Measurements from ENCODE around the gene ALOX12. TPM values are rescaled to one million over a fixed set of nuclear protein-coding genes. Genes with fewer than 3 reads are reported as not detected.
"Not testable (repeated sequence)": the region's sequence is repeated elsewhere in the genome, so short reads cannot be mapped to it uniquely, and the experiment has no call there.

The ALOX12 gene, protein sequence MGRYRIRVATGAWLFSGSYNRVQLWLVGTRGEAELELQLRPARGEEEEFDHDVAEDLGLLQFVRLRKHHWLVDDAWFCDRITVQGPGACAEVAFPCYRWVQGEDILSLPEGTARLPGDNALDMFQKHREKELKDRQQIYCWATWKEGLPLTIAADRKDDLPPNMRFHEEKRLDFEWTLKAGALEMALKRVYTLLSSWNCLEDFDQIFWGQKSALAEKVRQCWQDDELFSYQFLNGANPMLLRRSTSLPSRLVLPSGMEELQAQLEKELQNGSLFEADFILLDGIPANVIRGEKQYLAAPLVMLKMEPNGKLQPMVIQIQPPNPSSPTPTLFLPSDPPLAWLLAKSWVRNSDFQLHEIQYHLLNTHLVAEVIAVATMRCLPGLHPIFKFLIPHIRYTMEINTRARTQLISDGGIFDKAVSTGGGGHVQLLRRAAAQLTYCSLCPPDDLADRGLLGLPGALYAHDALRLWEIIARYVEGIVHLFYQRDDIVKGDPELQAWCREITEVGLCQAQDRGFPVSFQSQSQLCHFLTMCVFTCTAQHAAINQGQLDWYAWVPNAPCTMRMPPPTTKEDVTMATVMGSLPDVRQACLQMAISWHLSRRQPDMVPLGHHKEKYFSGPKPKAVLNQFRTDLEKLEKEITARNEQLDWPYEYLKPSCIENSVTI
- under 0.01 TPM in 1 of 2 replicates, not detected in the other for total RNA-seq

DNA sequence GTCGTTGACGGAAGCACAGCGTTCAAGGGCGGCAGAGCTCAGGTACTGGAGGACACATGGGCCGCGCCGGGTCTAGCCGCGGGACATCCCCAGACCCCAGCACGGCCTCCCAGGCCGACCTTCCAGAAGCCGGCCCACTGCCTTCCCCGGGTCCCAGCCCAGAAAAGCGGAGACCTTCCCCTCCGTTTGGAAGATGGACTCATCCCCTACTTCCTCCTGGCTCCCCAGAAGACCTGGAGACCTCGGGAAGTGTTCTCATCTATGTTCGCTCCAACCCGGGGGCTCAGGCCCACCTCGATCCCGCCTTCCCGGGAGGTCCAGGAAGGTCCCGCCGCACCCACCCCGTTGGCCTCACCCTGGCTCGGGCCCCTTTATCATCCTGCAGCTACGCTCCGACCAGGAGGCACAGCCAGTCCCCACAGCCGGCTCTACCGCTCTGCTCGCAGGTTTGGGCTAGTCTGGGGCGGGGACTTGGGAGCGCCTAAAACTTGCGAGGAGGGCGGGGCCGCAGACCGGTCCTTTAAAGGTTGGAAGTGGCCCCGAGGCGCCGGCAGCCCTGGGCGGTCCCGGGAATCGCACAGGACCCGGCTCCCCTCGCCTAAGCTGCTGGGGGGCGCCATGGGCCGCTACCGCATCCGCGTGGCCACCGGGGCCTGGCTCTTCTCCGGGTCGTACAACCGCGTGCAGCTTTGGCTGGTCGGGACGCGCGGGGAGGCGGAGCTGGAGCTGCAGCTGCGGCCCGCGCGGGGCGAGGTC lies at the start of gene ALOX12:
Gene ALOX12, plus strand, starts transcription at position 550 of the 756 bp plus-strand sequence. Its CDS starts 69 bp downstream, at position 619.
- peak within 1 kb of the TSS; percentile 39 for H3K4me3 ChIP-seq (ENCODE audit: low read depth, low read length)
- TF ChIP-seq, protein P1, sequence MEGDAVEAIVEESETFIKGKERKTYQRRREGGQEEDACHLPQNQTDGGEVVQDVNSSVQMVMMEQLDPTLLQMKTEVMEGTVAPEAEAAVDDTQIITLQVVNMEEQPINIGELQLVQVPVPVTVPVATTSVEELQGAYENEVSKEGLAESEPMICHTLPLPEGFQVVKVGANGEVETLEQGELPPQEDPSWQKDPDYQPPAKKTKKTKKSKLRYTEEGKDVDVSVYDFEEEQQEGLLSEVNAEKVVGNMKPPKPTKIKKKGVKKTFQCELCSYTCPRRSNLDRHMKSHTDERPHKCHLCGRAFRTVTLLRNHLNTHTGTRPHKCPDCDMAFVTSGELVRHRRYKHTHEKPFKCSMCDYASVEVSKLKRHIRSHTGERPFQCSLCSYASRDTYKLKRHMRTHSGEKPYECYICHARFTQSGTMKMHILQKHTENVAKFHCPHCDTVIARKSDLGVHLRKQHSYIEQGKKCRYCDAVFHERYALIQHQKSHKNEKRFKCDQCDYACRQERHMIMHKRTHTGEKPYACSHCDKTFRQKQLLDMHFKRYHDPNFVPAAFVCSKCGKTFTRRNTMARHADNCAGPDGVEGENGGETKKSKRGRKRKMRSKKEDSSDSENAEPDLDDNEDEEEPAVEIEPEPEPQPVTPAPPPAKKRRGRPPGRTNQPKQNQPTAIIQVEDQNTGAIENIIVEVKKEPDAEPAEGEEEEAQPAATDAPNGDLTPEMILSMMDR (IDR thresholded peaks at IDR 0.05; ENCODE audit: insufficient read depth, low read depth, low read length) = no peak

DNA sequence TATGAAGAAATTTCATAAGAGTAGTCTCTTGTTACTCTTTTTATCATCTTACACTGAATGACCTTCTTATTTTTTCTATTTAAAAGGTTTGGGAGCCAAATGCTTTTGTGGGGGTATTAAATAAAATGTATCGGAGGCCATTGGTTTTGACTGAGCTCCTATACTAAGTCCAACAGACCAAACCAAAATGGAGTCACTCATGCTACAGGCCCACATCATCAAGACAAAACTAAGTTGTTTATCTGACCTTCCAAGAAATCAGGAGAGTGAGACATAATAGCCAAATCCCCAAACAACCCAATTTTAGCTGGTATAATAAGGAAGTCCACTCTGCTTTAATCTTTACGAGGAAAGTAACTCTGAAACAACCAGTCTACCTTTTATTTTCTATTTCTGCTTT lies 48.1 kb upstream of the ALOX12 start:
- no peak overlapping the region for H3K4me3 ChIP-seq (ENCODE audit: low read depth, low read length)
- DNase-seq (ENCODE audit: low read depth) = no peak
- TF ChIP-seq, protein P1 (IDR thresholded peaks at IDR 0.05; ENCODE audit: insufficient read depth, low read depth, low read length) = no peak

More for the DNA sequence above, at the start of gene ALOX12:
- DNase-seq (ENCODE audit: low read depth) = no peak

DNA sequence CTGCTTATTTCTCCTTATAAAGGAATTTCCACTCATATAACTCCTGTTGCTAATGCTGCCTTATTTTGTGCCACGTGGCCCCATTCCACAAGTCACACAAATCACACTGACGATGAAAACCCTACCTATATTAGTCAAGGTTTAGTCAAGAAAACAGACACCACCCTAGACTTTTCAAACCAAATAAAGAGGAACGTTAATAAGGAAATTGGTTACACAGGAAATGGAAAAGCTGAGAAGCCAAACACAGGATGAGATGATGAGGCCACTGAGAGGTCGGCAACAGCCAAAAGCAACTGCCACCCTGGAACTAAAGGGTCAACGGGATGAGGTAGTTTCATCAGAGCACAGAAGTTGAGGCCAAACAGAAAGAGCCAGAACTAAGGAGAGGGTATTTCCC lies 47.3 kb upstream of the ALOX12 start:
- no peak for DNase-seq (ENCODE audit: low read depth)
- no peak overlapping the region for H3K4me3 ChIP-seq (ENCODE audit: low read depth, low read length)
- TF ChIP-seq, protein P1 (IDR thresholded peaks at IDR 0.05; ENCODE audit: insufficient read depth, low read depth, low read length) = no peak

DNA sequence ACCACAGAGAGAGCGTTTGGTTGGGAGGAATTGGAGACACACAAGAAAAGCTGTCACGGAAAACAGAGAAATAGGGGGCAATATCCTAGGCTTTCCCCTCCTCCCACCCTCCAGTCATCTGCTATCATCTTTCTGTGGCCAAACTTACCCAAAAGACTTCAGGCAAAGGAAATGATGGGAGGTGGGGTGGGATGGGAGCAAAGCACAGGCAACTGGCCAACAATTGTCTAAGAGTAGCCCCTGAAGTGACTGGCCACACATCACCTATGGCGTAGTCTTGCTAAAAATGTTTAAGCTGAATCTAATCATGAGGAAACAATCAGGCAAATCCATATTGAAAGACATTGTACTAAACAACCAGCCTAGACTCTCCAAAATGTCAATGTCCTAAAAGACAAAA lies 46.9 kb upstream of the ALOX12 start:
- no peak for DNase-seq (ENCODE audit: low read depth)
- TF ChIP-seq, protein P1 (IDR thresholded peaks at IDR 0.05; ENCODE audit: insufficient read depth, low read depth, low read length) = no peak
- no peak overlapping the region for H3K4me3 ChIP-seq (ENCODE audit: low read depth, low read length)

DNA sequence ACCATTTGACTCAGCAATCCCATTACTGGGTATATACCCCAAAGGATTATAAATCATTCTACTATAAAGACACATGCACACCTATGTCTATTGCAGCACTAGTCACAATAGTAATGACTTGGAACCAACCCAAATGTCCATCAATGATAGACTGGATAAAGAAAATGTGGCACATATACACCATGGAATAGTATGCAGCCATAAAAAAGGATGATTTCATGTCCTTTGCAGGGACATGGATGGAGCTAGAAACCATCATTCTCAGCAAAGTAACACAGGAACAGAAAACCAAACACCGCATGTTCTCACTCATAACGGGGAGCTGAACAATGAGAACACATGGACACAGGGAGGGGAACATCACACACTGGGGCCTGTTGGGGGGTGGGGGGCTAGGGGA lies 44.9 kb upstream of the ALOX12 start:
- not testable (repeated sequence) for DNase-seq (ENCODE audit: low read depth)

DNA sequence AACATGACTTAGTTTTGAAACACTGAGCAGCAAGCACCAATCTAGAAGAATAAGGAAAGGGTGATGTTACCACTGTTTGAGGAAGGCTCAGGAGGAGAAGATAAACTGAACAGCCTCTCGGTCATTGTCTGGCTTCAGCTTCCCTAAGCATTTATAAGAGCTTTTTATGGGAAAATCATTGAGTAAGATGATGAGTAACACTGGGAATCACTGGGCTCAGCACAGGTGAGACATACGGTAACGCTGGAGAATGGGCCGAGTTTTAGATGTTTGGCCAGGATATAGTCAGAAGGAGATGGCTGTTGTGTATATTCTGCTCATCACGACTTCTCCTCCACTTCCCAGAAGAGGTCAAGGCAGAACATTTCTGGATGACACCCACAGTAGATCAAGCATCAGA lies 42.2 kb upstream of the ALOX12 start:
- H3K4me3 ChIP-seq (ENCODE audit: low read depth, low read length) = no peak overlapping the region
- DNase-seq (ENCODE audit: low read depth) = no peak
- TF ChIP-seq, protein P1 (IDR thresholded peaks at IDR 0.05; ENCODE audit: insufficient read depth, low read depth, low read length) = no peak

More for the DNA sequence above, 44.9 kb upstream of the ALOX12 start:
- H3K4me3 ChIP-seq (ENCODE audit: low read depth, low read length) = not testable (repeated sequence)

DNA sequence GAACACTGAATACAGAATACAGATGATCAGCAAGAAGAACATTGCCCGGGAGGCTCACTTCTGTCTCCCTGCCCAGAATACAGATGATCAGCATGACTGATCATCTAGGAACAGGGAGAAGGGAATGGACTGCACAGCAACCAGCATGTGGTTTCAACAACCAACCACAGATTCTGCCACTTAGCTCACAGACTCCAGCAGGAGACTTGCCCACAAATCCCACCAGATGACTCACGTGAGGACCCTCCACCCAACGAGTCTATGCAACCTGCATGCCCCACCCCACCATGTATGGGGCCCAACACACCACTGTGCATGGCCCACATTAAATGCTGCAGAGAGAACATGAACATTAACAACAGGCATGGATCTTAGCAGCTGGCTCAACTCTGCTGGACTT lies 36.1 kb upstream of the ALOX12 start:
- no peak overlapping the region for H3K4me3 ChIP-seq (ENCODE audit: low read depth, low read length)
- TF ChIP-seq, protein P1 (IDR thresholded peaks at IDR 0.05; ENCODE audit: insufficient read depth, low read depth, low read length) = no peak
- no peak for DNase-seq (ENCODE audit: low read depth)

Measured in fibroblast of villous mesenchyme (primary cell).